Thyroid gland (tissue), 4 donors: ENCODE results near the gene SEMA4B.

ENCODE experiments used
- POLR2A ChIP-seq, 2 donors: fragments of 450-650 bp; IDR thresholded peaks; one replicate each; pipeline ENCODE4 v1.6.1; 2017; ENCODE audit warnings: antibody characterized with exemption in 2 of 2, mild to moderate bottlenecking in 2 of 2, moderate library complexity in 1 of 2
- TF ChIP-seq, protein P1 (sequence below), 6 experiments: fragments of 200-600 bp in 3 of 6; fragments of 450-650 bp in 3 of 6; sonication (generic) in 3 of 6; IDR thresholded peaks; one replicate each; pipeline ENCODE4 v1.5.1; 2016 to 2019; ENCODE audit warnings: antibody characterized with exemption in 6 of 6, mild to moderate bottlenecking in 2 of 6, inconsistent platforms in 1 of 6, moderate library complexity in 1 of 6

DNA sequence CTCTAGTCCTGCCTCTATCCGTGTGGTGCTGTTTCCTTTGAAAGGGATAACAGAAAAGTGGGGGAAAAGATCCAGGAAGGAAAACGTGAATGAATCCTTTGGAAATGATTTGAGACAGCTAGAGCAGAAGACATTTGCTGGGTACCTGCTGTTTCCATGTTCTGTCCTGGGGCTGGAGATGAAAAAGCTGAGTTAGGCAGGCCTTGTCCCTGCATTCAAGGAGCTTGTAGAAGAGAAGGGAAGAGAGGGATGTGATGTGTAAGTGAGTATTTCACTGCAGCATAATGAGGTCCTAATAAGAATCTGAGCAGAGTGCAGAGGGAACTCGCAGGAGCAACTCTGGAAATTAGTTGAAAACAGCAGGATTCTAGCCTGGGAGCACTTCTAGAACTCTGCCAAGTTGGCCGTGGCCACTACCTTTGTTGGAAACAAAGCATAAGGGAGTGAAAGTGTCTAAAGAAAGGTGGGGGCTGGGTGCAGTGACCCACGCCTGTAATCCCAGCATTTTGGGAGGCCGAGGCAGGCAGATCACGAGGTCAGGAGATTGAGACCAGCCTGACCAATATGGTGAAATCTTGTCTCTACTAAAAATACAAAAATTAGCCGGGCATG, 13.8 kb upstream of the SEMA4B start:
- TF ChIP-seq, protein P1, sequence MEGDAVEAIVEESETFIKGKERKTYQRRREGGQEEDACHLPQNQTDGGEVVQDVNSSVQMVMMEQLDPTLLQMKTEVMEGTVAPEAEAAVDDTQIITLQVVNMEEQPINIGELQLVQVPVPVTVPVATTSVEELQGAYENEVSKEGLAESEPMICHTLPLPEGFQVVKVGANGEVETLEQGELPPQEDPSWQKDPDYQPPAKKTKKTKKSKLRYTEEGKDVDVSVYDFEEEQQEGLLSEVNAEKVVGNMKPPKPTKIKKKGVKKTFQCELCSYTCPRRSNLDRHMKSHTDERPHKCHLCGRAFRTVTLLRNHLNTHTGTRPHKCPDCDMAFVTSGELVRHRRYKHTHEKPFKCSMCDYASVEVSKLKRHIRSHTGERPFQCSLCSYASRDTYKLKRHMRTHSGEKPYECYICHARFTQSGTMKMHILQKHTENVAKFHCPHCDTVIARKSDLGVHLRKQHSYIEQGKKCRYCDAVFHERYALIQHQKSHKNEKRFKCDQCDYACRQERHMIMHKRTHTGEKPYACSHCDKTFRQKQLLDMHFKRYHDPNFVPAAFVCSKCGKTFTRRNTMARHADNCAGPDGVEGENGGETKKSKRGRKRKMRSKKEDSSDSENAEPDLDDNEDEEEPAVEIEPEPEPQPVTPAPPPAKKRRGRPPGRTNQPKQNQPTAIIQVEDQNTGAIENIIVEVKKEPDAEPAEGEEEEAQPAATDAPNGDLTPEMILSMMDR (IDR thresholded peaks at IDR 0.05) = no peak
- no peak for TF ChIP-seq POLR2A (IDR thresholded peaks at IDR 0.05)
